Left lung (tissue), 10 donors: ENCODE measurements around the gene SEPTIN8. TPM values are rescaled to one million over a fixed set of nuclear protein-coding genes. Genes with fewer than 3 reads are reported as not detected.

ENCODE experiments used
- ATAC-seq: fragments of 200-7000 bp; cut with Tn5 transposase; one replicate; pipeline ENCODE4 v1.9.1; 2020; ENCODE audit warnings: moderate library complexity
- DNase-seq, 4 donors: peaks; one replicate each; pipeline ENCODE4 v3.0.0-alpha.2; 2013 to 2020
- H3K27ac ChIP-seq, 2 donors: fragments of 200-600 bp; sonication (generic) in 1 of 2; one replicate each; pipeline versions ENCODE4 v1.5.0 to v1.8.0; 2020 to 2021
- H3K27me3 ChIP-seq, 2 donors: fragments of 200-600 bp; sonication (generic) in 1 of 2; one replicate each; pipeline versions ENCODE4 v1.5.0 to v1.8.0; 2020 to 2021
- H3K36me3 ChIP-seq, 2 donors: fragments of 200-600 bp; sonication (generic) in 1 of 2; one replicate each; pipeline versions ENCODE4 v1.5.0 to v1.8.0; 2020 to 2021
- H3K4me1 ChIP-seq, 2 donors: fragments of 200-600 bp; one replicate each; pipeline ENCODE4 v1.8.0; 2021
- H3K4me3 ChIP-seq, 2 donors: fragments of 200-600 bp; sonication (generic) in 1 of 2; one replicate each; pipeline versions ENCODE4 v1.5.0 to v1.8.0; 2020 to 2021; ENCODE audit warnings: mild to moderate bottlenecking in 1 of 2
- H3K9me3 ChIP-seq, 2 donors: fragments of 200-600 bp; sonication (generic) in 1 of 2; one replicate each; pipeline versions ENCODE4 v1.5.0 to v1.8.0; 2020 to 2021
- CTCF ChIP-seq, 2 donors: fragments of 200-600 bp; sonication (generic) in 1 of 2; IDR thresholded peaks; one replicate each; pipeline versions ENCODE4 v1.5.0 to v1.8.0; 2021; ENCODE audit warnings: antibody characterized with exemption in 2 of 2
- intact Hi-C, 2 donors: fragments of 100-400 bp; cut with DNase I; formaldehyde crosslinking; loops; one replicate each; pipeline versions ENCODE4 v1.11.2 to v1.14.2; 2022
- polyA plus RNA-seq, 6 donors: library from polyadenylated mRNA; unstranded; fragments of 120-200 nt; gene quantifications; one replicate each; pipeline ENCODE4 v1.2.1, GENCODE V29; 2013; ENCODE audit not compliant: insufficient read length in 6 of 6
- total RNA-seq, 2 donors: library from RNA; stranded (reverse); fragmentation: NEBNext Ultra II Directional; extraction: Animal tissue kit (Norgen Biotek cat#: 25700); gene quantifications; one replicate each; pipeline ENCODE4 v1.2.1, GENCODE V29; 2021
- donor health status: DM: no; HTN: yes; CAD: no.
- donor health status: DM: no; HTN: no; CAD: no.

The SEPTIN8 gene
- total and polyA plus RNA-seq, 8 donors, result 38.8 to 73.8 (median 60.5) TPM

- Histone ChIP-seq H3K27me3 (peaks cover 0 to 52% of the 10 kb centered on the region in 2 donors), H3K4me3 (no peak overlapping the region), H3K4me1 (peaks cover 14 to 35% of the 10 kb centered on the region in 2 donors), H3K27ac (no peak overlapping the region), H3K9me3 (no peaks in the 10 kb centered on the region), H3K36me3 (no peaks in the 10 kb centered on the region)
- intact Hi-C loops, result no loop called here
- ATAC-seq (no peak), DNase-seq (no peak)
- TF ChIP-seq CTCF (IDR thresholded peaks at IDR 0.05), result no peak
Observed at GRCh38 chr5:132774896-132775295, 2.1 kb downstream of the SEPTIN8 start.

- Histone ChIP-seq H3K4me3 (no peak overlapping the region), H3K27me3 (peaks cover 0 to 47% of the 10 kb centered on the region in 2 donors), H3K9me3 (no peaks in the 10 kb centered on the region), H3K4me1 (peaks cover 14 to 35% of the 10 kb centered on the region in 2 donors), H3K36me3 (no peaks in the 10 kb centered on the region), H3K27ac (no peak overlapping the region)
- ATAC-seq, result no peak
- no peak for DNase-seq
- no peak for TF ChIP-seq CTCF (IDR thresholded peaks at IDR 0.05)
- intact Hi-C loops, result no loop called here
Observed at GRCh38 chr5:132774406-132774805, 2.6 kb downstream of the SEPTIN8 start.

GRCh38 chr5:132773601-132774355 is 3.3 kb downstream of the SEPTIN8 start:
- TF ChIP-seq CTCF (IDR thresholded peaks at IDR 0.05), result no peak
- no peak for DNase-seq
- no peak for ATAC-seq
- Histone ChIP-seq H3K27ac (no peak overlapping the region), H3K27me3 (peaks cover 0 to 41% of the 10 kb centered on the region in 2 donors), H3K4me3 (no peak overlapping the region), H3K9me3 (no peaks in the 10 kb centered on the region), H3K4me1 (peaks cover 14 to 35% of the 10 kb centered on the region in 2 donors), H3K36me3 (no peaks in the 10 kb centered on the region)
- intact Hi-C loops, result no loop called here

DNA sequence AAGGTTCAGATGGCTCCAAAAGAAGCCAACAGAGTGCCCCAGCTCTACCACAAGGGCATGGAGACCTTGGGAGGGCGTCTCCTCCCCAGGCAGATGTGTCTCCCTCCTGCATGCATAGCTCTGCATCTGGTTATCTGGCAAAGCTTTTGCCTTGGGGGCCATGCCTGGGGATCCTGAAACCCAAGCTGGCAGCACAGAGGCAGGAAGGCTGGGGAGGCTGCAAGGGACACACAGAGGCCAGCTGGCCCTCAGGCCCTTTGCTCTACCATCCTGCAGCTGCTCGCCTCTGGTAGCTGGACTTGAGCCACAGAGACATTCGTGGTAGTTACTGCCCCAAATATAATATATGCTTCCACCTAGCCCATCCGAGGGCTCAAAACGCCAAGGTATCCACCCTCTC is 3.9 kb downstream of the SEPTIN8 start:
- no peak for TF ChIP-seq CTCF (IDR thresholded peaks at IDR 0.05)
- Histone ChIP-seq H3K27ac (no peak overlapping the region), H3K36me3 (no peaks in the 10 kb centered on the region), H3K4me3 (no peak overlapping the region), H3K27me3 (peaks cover 0 to 34% of the 10 kb centered on the region in 2 donors), H3K4me1 (peaks cover 18 to 41% of the 10 kb centered on the region in 2 donors), H3K9me3 (no peaks in the 10 kb centered on the region)
- DNase-seq, result no peak
- intact Hi-C loops, result no loop called here
- no peak for ATAC-seq

DNA sequence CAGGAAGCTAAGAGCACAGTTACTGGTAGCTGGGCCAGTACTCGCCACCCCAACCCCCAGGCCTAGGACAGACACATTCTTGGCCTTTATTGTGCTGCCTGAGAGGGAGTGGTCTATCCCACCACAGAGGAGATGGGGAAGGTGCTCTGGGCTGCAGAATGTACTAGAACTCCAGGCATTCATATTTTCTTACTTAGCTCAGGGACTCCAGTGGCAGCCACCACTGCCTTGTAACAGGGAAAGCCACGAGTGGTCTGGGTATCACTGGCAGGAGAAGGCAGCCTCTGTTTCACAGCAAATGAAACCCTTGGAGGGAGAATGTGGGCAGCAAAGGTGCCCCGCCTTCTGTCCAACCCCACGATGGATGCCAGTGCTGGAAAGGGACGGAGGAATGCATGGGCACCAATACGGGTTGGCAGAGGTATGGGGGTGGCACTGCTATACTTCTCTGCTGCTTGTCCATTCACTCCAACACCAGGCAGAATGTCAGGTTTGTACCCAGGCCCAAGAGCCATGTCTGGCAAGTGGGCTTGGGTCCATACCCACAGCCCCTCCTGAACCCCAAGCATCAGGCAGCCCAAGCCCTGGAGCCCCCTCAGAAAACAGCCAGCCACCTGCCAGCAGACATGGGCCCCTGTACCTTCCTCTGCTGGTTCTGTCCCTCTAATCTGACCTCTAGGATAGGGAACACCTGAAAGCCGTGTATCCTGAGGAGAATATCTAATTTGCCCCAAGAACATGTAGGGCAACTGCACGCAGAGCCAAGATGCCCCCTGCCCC is 4.6 kb downstream of the SEPTIN8 start:
- Histone ChIP-seq H3K4me3 (no peak overlapping the region), H3K9me3 (no peaks in the 10 kb centered on the region), H3K27ac (peak overlapping the region in 1 of 2 donors; percentile 34), H3K36me3 (no peaks in the 10 kb centered on the region), H3K4me1 (peaks cover 20 to 38% of the 10 kb centered on the region in 2 donors), H3K27me3 (peaks cover 0 to 28% of the 10 kb centered on the region in 2 donors)
- DNase-seq, result no peak
- intact Hi-C loops, result no loop called here
- no peak for ATAC-seq
- no peak for TF ChIP-seq CTCF (IDR thresholded peaks at IDR 0.05)
